GM06990 (cell line): ENCODE data around the gene ZFC3H1.

Source experiments
- DNase-seq: peaks from one replicate; pipeline ENCODE4 v3.0.0-alpha.2; 2011; ENCODE audit not compliant: insufficient read length; ENCODE audit errors: extremely low read depth
- H3K27me3 ChIP-seq: replicated peaks from 2 replicates; pipeline ENCODE4 v1.6.0; 2011; ENCODE audit warnings: low read length; ENCODE audit not compliant: control insufficient read depth, insufficient read depth
- H3K36me3 ChIP-seq: 2 replicates; pipeline ENCODE4 v1.5.1; 2011; ENCODE audit warnings: low read length; ENCODE audit not compliant: control insufficient read depth, insufficient read depth
- H3K4me3 ChIP-seq: replicated peaks from 2 replicates; pipeline ENCODE4 v1.5.1; 2011; ENCODE audit warnings: low read depth, mild to moderate bottlenecking, control low read depth, low read length
- TF ChIP-seq, protein P1 (sequence below): IDR thresholded peaks from 2 replicates; pipeline ENCODE4 v1.5.1; 2011; ENCODE audit warnings: low read length, control low read depth, mild to moderate bottlenecking, inconsistent platforms; ENCODE audit not compliant: insufficient read depth, poor library complexity, severe bottlenecking

ZFC3H1 gene

GRCh38 chr12:71663561-71664410, at the start of gene ZFC3H1, which contains the start of gene THAP2:
Gene ZFC3H1, minus strand, starts transcription at chr12:71663848. Its CDS starts 238 bp downstream, at chr12:71663610.
Gene THAP2, plus strand, starts transcription at chr12:71664301. Its CDS starts 209 bp downstream, at chr12:71664510.
- TF ChIP-seq, protein P1, sequence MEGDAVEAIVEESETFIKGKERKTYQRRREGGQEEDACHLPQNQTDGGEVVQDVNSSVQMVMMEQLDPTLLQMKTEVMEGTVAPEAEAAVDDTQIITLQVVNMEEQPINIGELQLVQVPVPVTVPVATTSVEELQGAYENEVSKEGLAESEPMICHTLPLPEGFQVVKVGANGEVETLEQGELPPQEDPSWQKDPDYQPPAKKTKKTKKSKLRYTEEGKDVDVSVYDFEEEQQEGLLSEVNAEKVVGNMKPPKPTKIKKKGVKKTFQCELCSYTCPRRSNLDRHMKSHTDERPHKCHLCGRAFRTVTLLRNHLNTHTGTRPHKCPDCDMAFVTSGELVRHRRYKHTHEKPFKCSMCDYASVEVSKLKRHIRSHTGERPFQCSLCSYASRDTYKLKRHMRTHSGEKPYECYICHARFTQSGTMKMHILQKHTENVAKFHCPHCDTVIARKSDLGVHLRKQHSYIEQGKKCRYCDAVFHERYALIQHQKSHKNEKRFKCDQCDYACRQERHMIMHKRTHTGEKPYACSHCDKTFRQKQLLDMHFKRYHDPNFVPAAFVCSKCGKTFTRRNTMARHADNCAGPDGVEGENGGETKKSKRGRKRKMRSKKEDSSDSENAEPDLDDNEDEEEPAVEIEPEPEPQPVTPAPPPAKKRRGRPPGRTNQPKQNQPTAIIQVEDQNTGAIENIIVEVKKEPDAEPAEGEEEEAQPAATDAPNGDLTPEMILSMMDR: peak; percentile 53
- peak; percentile 89 for DNase-seq
- peak within 1 kb of the TSS; percentile 97 for H3K4me3 ChIP-seq
- no peaks in the 10 kb centered on the region for H3K36me3 ChIP-seq
- no peaks in the 10 kb centered on the region for H3K27me3 ChIP-seq

- TF ChIP-seq, protein P1: no peak
- no peak for DNase-seq
- Histone ChIP-seq H3K36me3 (no peaks in the 10 kb centered on the region; the same call in 1 of the 2 replicates), H3K27me3 (no peaks in the 10 kb centered on the region), H3K4me3 (no peak overlapping the region)
These were observed 46.9 kb upstream of the ZFC3H1 start for GRCh38 chr12:71710276-71711125.

DNA sequence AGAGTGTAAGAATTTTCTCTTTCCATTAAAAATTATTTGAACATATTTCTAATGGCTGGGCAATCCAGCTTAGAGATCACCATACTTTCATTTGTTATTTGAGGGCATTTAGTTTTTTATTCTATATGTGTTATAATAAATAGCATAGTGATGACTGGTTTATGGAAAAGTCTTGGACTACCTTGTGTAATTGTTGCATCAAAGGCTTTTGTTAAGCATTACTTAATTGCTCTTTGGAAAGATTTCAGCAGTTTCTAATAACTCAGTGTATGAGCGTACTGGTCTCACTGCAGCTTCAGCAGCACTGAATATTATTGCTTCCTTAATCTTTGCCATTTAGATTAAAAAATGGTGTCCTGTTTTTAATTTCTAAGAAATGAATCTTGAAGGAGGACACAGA, 45.0 kb upstream of the ZFC3H1 start:
- H3K27me3 ChIP-seq: no peaks in the 10 kb centered on the region
- no peaks in the 10 kb centered on the region; the same call in 1 of the 2 replicates for H3K36me3 ChIP-seq
- no peak overlapping the region for H3K4me3 ChIP-seq
- TF ChIP-seq, protein P1: no peak
- no peak for DNase-seq

DNA sequence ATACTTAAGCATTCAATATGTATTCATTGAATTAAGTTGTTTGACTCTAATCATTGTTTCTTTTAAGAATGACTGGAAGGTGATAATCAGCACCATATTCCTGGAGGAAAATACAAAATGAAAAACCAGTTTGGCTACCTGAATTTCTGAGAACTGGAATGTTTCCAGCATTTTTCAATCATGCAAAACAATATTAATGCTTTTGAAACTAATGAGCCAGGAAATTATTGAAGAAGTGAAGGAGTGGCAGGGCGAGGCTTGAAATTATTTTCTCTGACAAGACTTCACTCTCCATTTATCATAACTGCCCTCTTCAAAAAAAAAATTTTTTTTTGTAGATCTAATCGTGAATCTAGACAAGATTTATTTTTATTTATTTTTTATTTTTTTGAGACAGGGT, 41.3 kb upstream of the ZFC3H1 start:
- H3K27me3 ChIP-seq: no peaks in the 10 kb centered on the region
- no peak for DNase-seq
- no peak overlapping the region for H3K4me3 ChIP-seq
- TF ChIP-seq, protein P1: no peak
- peaks cover 6% of the 10 kb centered on the region for H3K36me3 ChIP-seq

- TF ChIP-seq, protein P1: no peak
- H3K36me3 ChIP-seq: peaks cover 8% of the 10 kb centered on the region
- H3K4me3 ChIP-seq: no peak overlapping the region
- H3K27me3 ChIP-seq: no peaks in the 10 kb centered on the region
- no peak for DNase-seq
These were observed 39.6 kb upstream of the ZFC3H1 start for GRCh38 chr12:71703206-71703605.
